Lower leg skin (tissue), 3 donors: Measurements from ENCODE around the gene KBTBD7.

Source experiments
- POLR2A ChIP-seq, 2 donors: fragments of 450-650 bp; IDR thresholded peaks; one replicate each; pipeline ENCODE4 v1.6.1; 2016 to 2017; ENCODE audit warnings: antibody characterized with exemption in 2 of 2, mild to moderate bottlenecking in 1 of 2, moderate library complexity in 1 of 2
- TF ChIP-seq, protein P1 (sequence below), 3 donors: fragments of 450-650 bp; IDR thresholded peaks; one replicate each; pipeline ENCODE4 v1.5.1; 2016; ENCODE audit warnings: antibody characterized with exemption in 3 of 3, mild to moderate bottlenecking in 3 of 3, moderate library complexity in 2 of 3

DNA sequence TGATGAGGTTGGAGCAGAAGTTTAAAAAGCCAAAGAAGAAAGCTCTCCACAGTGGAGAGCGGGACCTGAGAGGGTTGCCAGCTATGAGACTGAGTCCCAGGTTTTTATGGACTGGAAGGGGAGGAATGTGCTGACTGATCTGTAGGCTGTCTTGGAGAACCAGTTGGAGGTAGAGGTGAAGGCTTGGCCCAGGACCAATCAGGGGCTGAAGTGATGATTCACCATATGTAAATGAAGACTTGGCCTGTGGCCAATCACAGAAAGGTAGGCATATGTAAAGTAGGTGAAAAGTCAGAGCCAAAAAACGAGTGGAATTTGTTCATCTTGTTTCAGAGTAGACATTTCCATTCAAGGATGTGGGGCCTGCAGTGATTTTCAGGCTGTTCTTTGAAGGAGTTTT, 44.3 kb downstream of the KBTBD7 start:
- TF ChIP-seq POLR2A (IDR thresholded peaks at IDR 0.05) = no peak
- TF ChIP-seq, protein P1, sequence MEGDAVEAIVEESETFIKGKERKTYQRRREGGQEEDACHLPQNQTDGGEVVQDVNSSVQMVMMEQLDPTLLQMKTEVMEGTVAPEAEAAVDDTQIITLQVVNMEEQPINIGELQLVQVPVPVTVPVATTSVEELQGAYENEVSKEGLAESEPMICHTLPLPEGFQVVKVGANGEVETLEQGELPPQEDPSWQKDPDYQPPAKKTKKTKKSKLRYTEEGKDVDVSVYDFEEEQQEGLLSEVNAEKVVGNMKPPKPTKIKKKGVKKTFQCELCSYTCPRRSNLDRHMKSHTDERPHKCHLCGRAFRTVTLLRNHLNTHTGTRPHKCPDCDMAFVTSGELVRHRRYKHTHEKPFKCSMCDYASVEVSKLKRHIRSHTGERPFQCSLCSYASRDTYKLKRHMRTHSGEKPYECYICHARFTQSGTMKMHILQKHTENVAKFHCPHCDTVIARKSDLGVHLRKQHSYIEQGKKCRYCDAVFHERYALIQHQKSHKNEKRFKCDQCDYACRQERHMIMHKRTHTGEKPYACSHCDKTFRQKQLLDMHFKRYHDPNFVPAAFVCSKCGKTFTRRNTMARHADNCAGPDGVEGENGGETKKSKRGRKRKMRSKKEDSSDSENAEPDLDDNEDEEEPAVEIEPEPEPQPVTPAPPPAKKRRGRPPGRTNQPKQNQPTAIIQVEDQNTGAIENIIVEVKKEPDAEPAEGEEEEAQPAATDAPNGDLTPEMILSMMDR (IDR thresholded peaks at IDR 0.05) = no peak
